ENCODE data around the gene PTPN22. TPM values are rescaled to one million over a fixed set of nuclear protein-coding genes. Genes with fewer than 3 reads are reported as not detected.

Gene PTPN22
- total RNA-seq, 6 donors from 2014 or later, result 6.7 to 15.2 (median 9.9) TPM

- Histone ChIP-seq H3K9me3 (no peaks in the 10 kb centered on the region), H3K36me3 (peaks cover 3 to 25% (median 16%) of the 10 kb centered on the region in 4 donors), H3K27ac (no peak overlapping the region), H3K4me1 (no peaks in the 10 kb centered on the region), H3K27me3 (no peaks in the 10 kb centered on the region), H3K4me3 (no peak overlapping the region)
- WGBS, 2 donors, result 94 to 97% methylated on average over 11 of the region's 11 CpGs
- TF ChIP-seq EP300 (IDR thresholded peaks at IDR 0.05), result no peak
- TF ChIP-seq POLR2AphosphoS5 (IDR thresholded peaks at IDR 0.05), result no peak
- TF ChIP-seq POLR2A (IDR thresholded peaks at IDR 0.05), result no peak
- no peak for TF ChIP-seq CTCF (IDR thresholded peaks at IDR 0.05)
- no peak for ATAC-seq (ENCODE audit: low FRiP score in 2 of 2)
- DNase-seq, result no peak
Observed at GRCh38 chr1:113891631-113892220, 20.2 kb upstream of the PTPN22 start.

GRCh38 chr1:113890816-113891215, 19.3 kb upstream of the PTPN22 start:
- H3K4me1 ChIP-seq, result no peaks in the 10 kb centered on the region
- H3K9me3 ChIP-seq, result no peaks in the 10 kb centered on the region
- peaks cover 3 to 16% (median 8%) of the 10 kb centered on the region in 4 donors for H3K36me3 ChIP-seq
- DNase-seq, result no peak
- ATAC-seq (ENCODE audit: low FRiP score in 2 of 2), result no peak
- H3K4me3 ChIP-seq, result no peak overlapping the region
- H3K27me3 ChIP-seq, result no peaks in the 10 kb centered on the region
- no peak overlapping the region for H3K27ac ChIP-seq
- no peak for TF ChIP-seq POLR2AphosphoS5 (IDR thresholded peaks at IDR 0.05)
- WGBS, 2 donors, result 45 to 50% methylated on average over 2 of the region's 2 CpGs

GRCh38 chr1:113887402-113888175, 16.1 kb upstream of the PTPN22 start, which contains the start of gene BCL2L15:
Gene BCL2L15 (minus strand): TSS chr1:113887581. CDS start chr1:113887375, 206 bp downstream.
- 54 to 65% methylated on average over 6 of the region's 6 CpGs for WGBS, 2 donors
- H3K27me3 ChIP-seq, result no peaks in the 10 kb centered on the region
- no peaks in the 10 kb centered on the region for H3K9me3 ChIP-seq
- peak within 1 kb of the TSS in 2 of 4 donors; percentile 14 to 17 for H3K4me3 ChIP-seq
- no peak for TF ChIP-seq EP300 (IDR thresholded peaks at IDR 0.05)
- no peak for TF ChIP-seq CTCF (IDR thresholded peaks at IDR 0.05)
- no peak for TF ChIP-seq POLR2AphosphoS5 (IDR thresholded peaks at IDR 0.05)
- TF ChIP-seq POLR2A (IDR thresholded peaks at IDR 0.05), result no peak
- no peak for DNase-seq
- no peaks in the 10 kb centered on the region for H3K4me1 ChIP-seq
- peak; percentile 24 to 81 for ATAC-seq (ENCODE audit: low FRiP score in 2 of 2)
- no peaks in the 10 kb centered on the region for H3K36me3 ChIP-seq
- peak within 1 kb of the TSS; percentile 32 to 73 (median 55) for H3K27ac ChIP-seq

GRCh38 chr1:113886417-113887401, 15.2 kb upstream of the PTPN22 start:
- H3K4me1 ChIP-seq, result no peaks in the 10 kb centered on the region
- peak overlapping the region in 2 of 4 donors; percentile 14 to 17 for H3K4me3 ChIP-seq
- no peaks in the 10 kb centered on the region for H3K27me3 ChIP-seq
- peak overlapping the region; percentile 32 to 73 (median 55) for H3K27ac ChIP-seq
- H3K36me3 ChIP-seq, result no peaks in the 10 kb centered on the region
- 58 to 73% methylated on average over 17 of the region's 17 CpGs for WGBS, 2 donors
- DNase-seq (peak in 1 of 2 donors; percentile 48), ATAC-seq (ENCODE audit: low FRiP score in 2 of 2) (peak; percentile 14 to 63)
- H3K9me3 ChIP-seq, result no peaks in the 10 kb centered on the region
- no peak for TF ChIP-seq EP300 (IDR thresholded peaks at IDR 0.05)
- TF ChIP-seq CTCF (IDR thresholded peaks at IDR 0.05), result no peak
- no peak for TF ChIP-seq POLR2AphosphoS5 (IDR thresholded peaks at IDR 0.05)
- no peak for TF ChIP-seq POLR2A (IDR thresholded peaks at IDR 0.05)
